Measurements from ENCODE around the gene SLC25A2. TPM values are rescaled to one million over a fixed set of nuclear protein-coding genes. Genes with fewer than 3 reads are reported as not detected.

The SLC25A2 gene
- polyA plus RNA-seq, 1 experiment, result not detected

- DNase-seq (ENCODE audit: low read depth), result no peak
- ChIA-PET CTCF (interaction anchor here (0.6 to 11.7 kb wide), 18 partner anchors 8 to 236 kb away, joined by 3 to 85 read pairs (median 7); partner anchors contain the start of genes PCDHB6, PCDHGA10, PCDHGA2 and PCDHGA3), POLR2A (interaction anchor here (0.6 to 0.7 kb wide), 2 partner anchors 10 to 227 kb away, joined by 3 to 14 read pairs; partner anchors contain the start of gene TAF7)
- Histone ChIP-seq H3K36me3 (ENCODE audit: control insufficient read depth, insufficient read depth, low read length) (no peaks in the 10 kb centered on the region), H3K27me3 (ENCODE audit: control insufficient read depth, insufficient read depth, low read length) (peaks cover 5% of the 10 kb centered on the region; the same call in 1 of the 2 replicates), H3K4me3 (ENCODE audit: low read depth, low read length) (peak within 1 kb of the TSS; percentile 44)
- TF ChIP-seq, protein P1, sequence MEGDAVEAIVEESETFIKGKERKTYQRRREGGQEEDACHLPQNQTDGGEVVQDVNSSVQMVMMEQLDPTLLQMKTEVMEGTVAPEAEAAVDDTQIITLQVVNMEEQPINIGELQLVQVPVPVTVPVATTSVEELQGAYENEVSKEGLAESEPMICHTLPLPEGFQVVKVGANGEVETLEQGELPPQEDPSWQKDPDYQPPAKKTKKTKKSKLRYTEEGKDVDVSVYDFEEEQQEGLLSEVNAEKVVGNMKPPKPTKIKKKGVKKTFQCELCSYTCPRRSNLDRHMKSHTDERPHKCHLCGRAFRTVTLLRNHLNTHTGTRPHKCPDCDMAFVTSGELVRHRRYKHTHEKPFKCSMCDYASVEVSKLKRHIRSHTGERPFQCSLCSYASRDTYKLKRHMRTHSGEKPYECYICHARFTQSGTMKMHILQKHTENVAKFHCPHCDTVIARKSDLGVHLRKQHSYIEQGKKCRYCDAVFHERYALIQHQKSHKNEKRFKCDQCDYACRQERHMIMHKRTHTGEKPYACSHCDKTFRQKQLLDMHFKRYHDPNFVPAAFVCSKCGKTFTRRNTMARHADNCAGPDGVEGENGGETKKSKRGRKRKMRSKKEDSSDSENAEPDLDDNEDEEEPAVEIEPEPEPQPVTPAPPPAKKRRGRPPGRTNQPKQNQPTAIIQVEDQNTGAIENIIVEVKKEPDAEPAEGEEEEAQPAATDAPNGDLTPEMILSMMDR (IDR thresholded peaks at IDR 0.05; ENCODE audit: insufficient read depth, low read depth, low read length), result peak; percentile 75
Measured at GRCh38 chr5:141330299-141331080, 26.6 kb upstream of the SLC25A2 start, which contains the start of gene PCDHGA1. PCDHGA1 (plus strand) TSS chr5:141330514.

- Histone ChIP-seq H3K4me3 (ENCODE audit: low read depth, low read length) (no peak overlapping the region), H3K27me3 (ENCODE audit: control insufficient read depth, insufficient read depth, low read length) (peaks cover 5% of the 10 kb centered on the region; the same call in 1 of the 2 replicates), H3K36me3 (ENCODE audit: control insufficient read depth, insufficient read depth, low read length) (no peaks in the 10 kb centered on the region)
- CTCF ChIA-PET, result interaction anchor here (0.6 to 11.7 kb wide), 12 partner anchors 9 to 253 kb away, joined by 3 to 85 read pairs (median 4); partner anchors contain the start of genes PCDHB16, PCDHGA12, PCDHGA2 and PCDHGA5
- no peak for DNase-seq (ENCODE audit: low read depth)
- POLR2A ChIA-PET, result interaction anchor here (1.9 kb wide), 1 partner anchor 8 kb away, joined by 4 read pairs; the partner anchor contains the start of gene TAF7
- TF ChIP-seq, protein P1 (IDR thresholded peaks at IDR 0.05; ENCODE audit: insufficient read depth, low read depth, low read length), result no peak
Measured at GRCh38 chr5:141328231-141328630, 24.4 kb upstream of the SLC25A2 start.

GRCh38 chr5:141326088-141326854 is 22.4 kb upstream of the SLC25A2 start:
- CTCF ChIA-PET, result interaction anchor here (0.6 to 11.7 kb wide), 6 partner anchors 12 to 237 kb away, joined by 3 to 85 read pairs (median 6); partner anchors contain the start of genes PCDHGA10 and PCDHGA2
- no peak for DNase-seq (ENCODE audit: low read depth)

GRCh38 chr5:141322261-141322660 is 18.4 kb upstream of the SLC25A2 start:
- ChIA-PET CTCF (interaction anchor here (1.8 to 11.7 kb wide), 2 partner anchors 9 to 241 kb away, joined by 6 to 85 read pairs; no protein-coding TSS in a partner anchor), POLR2A (no interaction called here)
- peaks cover 2% of the 10 kb centered on the region for H3K36me3 ChIP-seq (ENCODE audit: control insufficient read depth, insufficient read depth, low read length)
- no peaks in the 10 kb centered on the region for H3K27me3 ChIP-seq (ENCODE audit: control insufficient read depth, insufficient read depth, low read length)
- no peak for DNase-seq (ENCODE audit: low read depth)
- TF ChIP-seq, protein P1 (IDR thresholded peaks at IDR 0.05; ENCODE audit: insufficient read depth, low read depth, low read length), result no peak
- no peak overlapping the region for H3K4me3 ChIP-seq (ENCODE audit: low read depth, low read length)

More at GRCh38 chr5:141326088-141326854, 22.4 kb upstream of the SLC25A2 start:
- peak overlapping the region; percentile 29 for H3K4me3 ChIP-seq (ENCODE audit: low read depth, low read length)
- peaks cover 5% of the 10 kb centered on the region; the same call in 1 of the 2 replicates for H3K27me3 ChIP-seq (ENCODE audit: control insufficient read depth, insufficient read depth, low read length)
- no peaks in the 10 kb centered on the region for H3K36me3 ChIP-seq (ENCODE audit: control insufficient read depth, insufficient read depth, low read length)
- POLR2A ChIA-PET, result no interaction called here
- TF ChIP-seq, protein P1 (IDR thresholded peaks at IDR 0.05; ENCODE audit: insufficient read depth, low read depth, low read length), result peak; percentile 79
